GM10847 (cell line): ENCODE data around the gene EPHA6.

Source experiments
- POLR2A ChIP-seq: IDR thresholded peaks from 2 replicates; pipeline ENCODE4 v1.6.1; 2011; ENCODE audit not compliant: insufficient read length; ENCODE audit errors: extremely low read depth

Gene EPHA6

GRCh38 chr3:97388774-97389173, 574.4 kb downstream of the EPHA6 start:
- TF ChIP-seq POLR2A: no peak

GRCh38 chr3:97389936-97390335, 575.5 kb downstream of the EPHA6 start:
- no peak for TF ChIP-seq POLR2A

- TF ChIP-seq POLR2A: no peak
Measured at GRCh38 chr3:97391167-97391566, 576.8 kb downstream of the EPHA6 start.

- TF ChIP-seq POLR2A: no peak
Measured at GRCh38 chr3:97409612-97410011, 595.2 kb downstream of the EPHA6 start.

GRCh38 chr3:97421565-97421964, 607.2 kb downstream of the EPHA6 start:
- TF ChIP-seq POLR2A: no peak

- TF ChIP-seq POLR2A: no peak
Measured at GRCh38 chr3:97425002-97425401, 610.6 kb downstream of the EPHA6 start.

GRCh38 chr3:97430601-97431000, 616.2 kb downstream of the EPHA6 start:
- TF ChIP-seq POLR2A: no peak

- TF ChIP-seq POLR2A: no peak
Measured at GRCh38 chr3:97432914-97433313, 618.5 kb downstream of the EPHA6 start.

- no peak for TF ChIP-seq POLR2A
Measured at GRCh38 chr3:97438131-97438530, 623.7 kb downstream of the EPHA6 start.

GRCh38 chr3:97439373-97439772, 625.0 kb downstream of the EPHA6 start:
- no peak for TF ChIP-seq POLR2A

GRCh38 chr3:97464035-97464434, 649.6 kb downstream of the EPHA6 start:
- no peak for TF ChIP-seq POLR2A

GRCh38 chr3:97470481-97470880, 656.1 kb downstream of the EPHA6 start:
- no peak for TF ChIP-seq POLR2A

- no peak for TF ChIP-seq POLR2A
Measured at GRCh38 chr3:97479740-97480139, 665.3 kb downstream of the EPHA6 start.

- no peak for TF ChIP-seq POLR2A
Measured at GRCh38 chr3:97481416-97481815, 667.0 kb downstream of the EPHA6 start.

- TF ChIP-seq POLR2A: no peak
Measured at GRCh38 chr3:97485206-97485605, 670.8 kb downstream of the EPHA6 start.

- no peak for TF ChIP-seq POLR2A
Measured at GRCh38 chr3:97487587-97487986, 673.2 kb downstream of the EPHA6 start.

GRCh38 chr3:97488741-97489140, 674.3 kb downstream of the EPHA6 start:
- no peak for TF ChIP-seq POLR2A

GRCh38 chr3:97495896-97496295, 681.5 kb downstream of the EPHA6 start:
- TF ChIP-seq POLR2A: no peak
